K562 (cell line): Measurements from ENCODE around the gene CNGB1. TPM values are rescaled to one million over a fixed set of nuclear protein-coding genes. Genes with fewer than 3 reads are reported as not detected.
A peak's percentile ranks its signal among the peaks of the same experiment; 100 is the strongest.

Experiments used
- ARID2 ChIP-seq: fragments of 450-650 bp; IDR thresholded peaks from 2 replicates; pipeline ENCODE4 v1.6.1; 2017; ENCODE audit warnings: antibody characterized with exemption, mild to moderate bottlenecking
- BMI1 ChIP-seq: fragments of 150-350 bp; IDR thresholded peaks from 2 replicates; pipeline ENCODE4 v1.6.1; 2014; ENCODE audit warnings: low read length
- EP400 ChIP-seq: fragments of 450-650 bp; IDR thresholded peaks from 2 replicates; pipeline ENCODE4 v1.6.1; 2017; ENCODE audit warnings: antibody characterized with exemption, mild to moderate bottlenecking, moderate library complexity
- FOXJ2 ChIP-seq: fragments of 200-800 bp; sonication (Bioruptor generic); IDR thresholded peaks from 2 replicates; pipeline ENCODE4 v1.6.1; 2016; ENCODE audit warnings: missing genetic modification characterization, missing compliant biosample characterization
- L3MBTL2 ChIP-seq: fragments of 450-650 bp; IDR thresholded peaks from 2 replicates; pipeline ENCODE4 v1.6.1; 2016; ENCODE audit warnings: mild to moderate bottlenecking, moderate library complexity
- MAZ ChIP-seq, 2 experiments: fragments of 450-650 bp in 1 of 2; sonication (generic) in 1 of 2; formaldehyde crosslinking; IDR thresholded peaks in 1 of 2; conservative IDR thresholded peaks in 1 of 2; 2 replicates each; pipeline versions ENCODE4 v1.4.0 to v1.5.0; 2020; ENCODE audit warnings: mild to moderate bottlenecking in 1 of 2, missing genetic modification reagents in 1 of 2
- NFIX ChIP-seq: fragments of 250-450 bp; sonication (Bioruptor Pico); IDR thresholded peaks from 2 replicates; pipeline ENCODE4 v1.4.0; 2020; ENCODE audit warnings: low read depth, mild to moderate bottlenecking, moderate library complexity
- PHF8 ChIP-seq: fragments of 200-600 bp; sonication (generic); IDR thresholded peaks from 2 replicates; pipeline ENCODE4 v1.6.1; 2012; ENCODE audit warnings: mixed run types, mild to moderate bottlenecking, inconsistent platforms, low read length, moderate library complexity, borderline replicate concordance
- RBM14 ChIP-seq: fragments of 200-400 bp; formaldehyde crosslinking; IDR thresholded peaks from 2 replicates; pipeline ENCODE4 v1.6.1; 2018; ENCODE audit warnings: low read depth, mild to moderate bottlenecking, low read length, moderate library complexity, borderline replicate concordance; ENCODE audit not compliant: insufficient read depth
- SMAD4 ChIP-seq: fragments of 250-450 bp; sonication (Bioruptor Pico); conservative IDR thresholded peaks from 2 replicates; pipeline ENCODE4 v1.8.0; 2021; ENCODE audit warnings: inconsistent platforms, mild to moderate bottlenecking, moderate library complexity
- STAT6 ChIP-seq: sonication (generic); formaldehyde crosslinking; IDR thresholded peaks from 2 replicates; pipeline ENCODE4 v1.8.1; 2023; ENCODE audit warnings: mild to moderate bottlenecking, missing genetic modification reagents
- TAF1 ChIP-seq: IDR thresholded peaks from 2 replicates; pipeline ENCODE4 v1.6.1; 2011; ENCODE audit warnings: mild to moderate bottlenecking, low read length, moderate library complexity; ENCODE audit not compliant: insufficient read depth, control insufficient read depth, severe bottlenecking; ENCODE audit errors: extremely low read depth
- ZBTB40 ChIP-seq, 2 experiments: fragments of 450-650 bp in 1 of 2; sonication (generic) in 1 of 2; formaldehyde crosslinking in 1 of 2; IDR thresholded peaks; 2 replicates each; pipeline versions ENCODE4 v1.7.1 to v1.9.0; 2016 to 2022; ENCODE audit warnings: inconsistent platforms in 1 of 2, mild to moderate bottlenecking in 1 of 2, missing genetic modification reagents in 1 of 2
- ZNF121 ChIP-seq: sonication (generic); formaldehyde crosslinking; conservative IDR thresholded peaks from 2 replicates; pipeline ENCODE4 v1.8.0; 2022; ENCODE audit warnings: missing genetic modification reagents
- ZNF785 ChIP-seq: fragments of 250-450 bp; sonication (Bioruptor Pico); IDR thresholded peaks from 2 replicates; pipeline ENCODE4 v1.4.0; 2020; ENCODE audit warnings: mild to moderate bottlenecking
- polyA plus RNA-seq, 8 experiments: library from polyadenylated mRNA; depleted of rRNA in 4 of 8; stranded (reverse) in 5 of 8; unstranded in 3 of 8; fragments of >200 nt; fragmentation: Nextera tagmentation in 2 of 8; fragmentation: Illumina TruSeq in 1 of 8; extraction: Ambion mirVana in 2 of 8; extraction: Trizol in 1 of 8; gene quantifications; 2 replicates each; pipeline versions ENCODE4 v1.2.1 to v1.2.3, GENCODE V29; 2011 to 2014; ENCODE audit warnings: inconsistent platforms in 1 of 8, missing spikeins in 1 of 8
- total RNA-seq, 7 experiments: library from RNA; depleted of rRNA in 6 of 7; stranded (reverse); fragments of >200 nt in 6 of 7; fragmentation: Illumina TruSeq in 2 of 7; extraction: Trizol in 2 of 7; gene quantifications; 2 replicates each; pipeline versions ENCODE4 v1.2.1 to v1.2.3, GENCODE V29; 2011 to 2021; ENCODE audit warnings: low replicate concordance in 1 of 7

Gene CNGB1
- total and polyA plus RNA-seq, 9 of the 15 experiments (the other 6 are each of a cell fraction or from before 2014, with no cell fraction given): not detected

DNA sequence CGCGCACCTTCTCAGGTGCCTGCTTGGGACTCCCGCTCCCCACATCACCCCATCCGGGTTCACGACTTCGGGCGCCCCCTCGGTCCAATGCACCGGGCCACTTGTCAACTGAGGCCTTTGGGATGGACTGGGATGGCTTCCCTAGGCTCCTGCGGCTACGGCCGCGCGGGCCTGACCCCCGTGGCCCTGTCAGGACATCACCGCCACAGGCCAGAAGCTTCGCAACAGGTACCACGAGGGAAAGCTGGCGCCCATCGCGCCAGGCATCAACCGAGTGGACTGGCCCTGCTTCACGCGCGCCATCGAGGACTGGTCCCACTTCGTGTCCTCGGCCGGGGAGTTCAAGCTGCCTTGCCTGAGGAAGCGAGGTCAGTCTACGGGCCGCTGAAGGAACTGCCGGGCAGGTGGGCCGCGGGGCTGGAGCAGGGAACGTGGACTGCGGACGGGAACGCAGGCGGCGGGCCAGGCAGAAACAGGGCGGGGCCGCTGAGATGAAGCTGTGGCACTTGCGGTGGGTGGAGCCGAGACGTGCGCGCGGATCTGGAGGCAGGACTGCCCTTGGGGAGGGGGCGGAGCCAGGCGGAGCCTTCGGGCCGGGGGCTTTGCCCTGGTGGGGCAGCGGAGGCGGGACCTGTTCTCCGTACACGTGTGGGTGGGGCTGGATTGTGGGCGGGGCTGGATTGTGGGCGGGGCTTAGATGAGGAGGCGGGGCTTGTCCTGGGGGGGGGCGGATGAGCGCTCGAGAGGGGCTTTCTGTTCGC, 13.7 kb upstream of the CNGB1 start (continued):
- 0 out of 2 replicates have a peak, but pooled peaks have one; percentile 62 for TF ChIP-seq STAT6 (CRISPR knock-in tag)
- TF ChIP-seq NFIX (CRISPR knock-in tag): no peak
- TF ChIP-seq L3MBTL2: peak; percentile 79
- no peak for TF ChIP-seq BMI1
- TF ChIP-seq SMAD4 (CRISPR knock-in tag): no peak
- no peak for TF ChIP-seq FOXJ2 (tag)
- peak; percentile 22 for TF ChIP-seq TAF1
- TF ChIP-seq ARID2: no peak
- no peak for TF ChIP-seq ZNF121 (CRISPR knock-in tag)
- TF ChIP-seq ZBTB40 (IDR thresholded peaks at IDR 0.05): peak; percentile 54
- TF ChIP-seq ZBTB40 (CRISPR knock-in tag; IDR thresholded peaks at IDR 0.05): no peak
- peak; percentile 36 to 37; a peak in 1 of 4 replicates for TF ChIP-seq MAZ (CRISPR knock-in tag; conservative IDR thresholded peaks at IDR 0.05 in 1 of 2, IDR thresholded peaks at IDR 0.05 in 1 of 2)
- no peak for TF ChIP-seq ZNF785 (CRISPR knock-in tag)
- peak; percentile 61; the same call in 1 of the 2 replicates for TF ChIP-seq PHF8
- TF ChIP-seq EP400: peak; percentile 22; the same call in 1 of the 2 replicates
- TF ChIP-seq RBM14: no peak
